Measurements from ENCODE around the gene ETNK2.
"Not testable (repeated sequence)": the region's sequence is repeated elsewhere in the genome, so short reads cannot be mapped to it uniquely, and the experiment has no call there.

The ETNK2 gene

GRCh38 chr1:204093781-204094180 lies 58.1 kb downstream of the ETNK2 start:
- no peak for DNase-seq

- DNase-seq = no peak
These were observed 58.5 kb downstream of the ETNK2 start for GRCh38 chr1:204093421-204093717.

- DNase-seq = no peak
These were observed 59.0 kb downstream of the ETNK2 start for GRCh38 chr1:204092632-204093420.

- DNase-seq = no peak
These were observed 60.0 kb downstream of the ETNK2 start for GRCh38 chr1:204091787-204092312.

GRCh38 chr1:204091066-204091465 lies 60.8 kb downstream of the ETNK2 start:
- no peak for DNase-seq

- not testable (repeated sequence) for DNase-seq
These were observed 61.7 kb downstream of the ETNK2 start for GRCh38 chr1:204090132-204090531.

GRCh38 chr1:204089044-204089751 lies 62.6 kb downstream of the ETNK2 start:
- no peak for DNase-seq

- DNase-seq = no peak
These were observed 63.2 kb downstream of the ETNK2 start for GRCh38 chr1:204088596-204088995.

GRCh38 chr1:204087893-204088528 lies 63.8 kb downstream of the ETNK2 start:
- DNase-seq = no peak

- no peak for DNase-seq
These were observed 64.5 kb downstream of the ETNK2 start for GRCh38 chr1:204087181-204087892.

GRCh38 chr1:204085876-204086275 lies 66.0 kb downstream of the ETNK2 start:
- no peak for DNase-seq

- no peak for DNase-seq
These were observed 67.5 kb downstream of the ETNK2 start for GRCh38 chr1:204084247-204084772.

- no peak for DNase-seq
These were observed 68.4 kb downstream of the ETNK2 start for GRCh38 chr1:204083491-204083890.

GRCh38 chr1:204081791-204082513 lies 69.9 kb downstream of the ETNK2 start:
- DNase-seq = no peak

- no peak for DNase-seq
These were observed 70.6 kb downstream of the ETNK2 start for GRCh38 chr1:204081164-204081790.
